Measurements from ENCODE around the gene KCTD3.

DNA sequence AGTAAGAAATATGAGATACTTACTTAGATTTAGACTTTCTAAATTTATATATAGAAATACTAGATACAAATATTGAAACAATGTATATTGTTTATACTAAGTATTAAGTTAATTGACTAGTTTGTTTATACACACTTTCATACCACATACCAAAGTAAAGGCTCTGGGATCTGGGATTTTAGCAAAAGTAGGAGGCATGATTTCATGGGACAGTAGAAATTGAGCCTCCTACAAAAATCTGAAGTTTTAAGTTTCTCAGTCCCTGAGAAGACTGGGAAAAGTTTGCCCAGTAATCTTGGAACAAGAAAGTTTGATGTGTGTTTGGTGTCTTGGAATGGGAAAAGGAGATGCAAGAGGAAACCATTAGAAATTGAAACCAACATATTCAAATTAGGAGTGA, 30.9 kb downstream of the KCTD3 start:
- TF ChIP-seq, protein P1, sequence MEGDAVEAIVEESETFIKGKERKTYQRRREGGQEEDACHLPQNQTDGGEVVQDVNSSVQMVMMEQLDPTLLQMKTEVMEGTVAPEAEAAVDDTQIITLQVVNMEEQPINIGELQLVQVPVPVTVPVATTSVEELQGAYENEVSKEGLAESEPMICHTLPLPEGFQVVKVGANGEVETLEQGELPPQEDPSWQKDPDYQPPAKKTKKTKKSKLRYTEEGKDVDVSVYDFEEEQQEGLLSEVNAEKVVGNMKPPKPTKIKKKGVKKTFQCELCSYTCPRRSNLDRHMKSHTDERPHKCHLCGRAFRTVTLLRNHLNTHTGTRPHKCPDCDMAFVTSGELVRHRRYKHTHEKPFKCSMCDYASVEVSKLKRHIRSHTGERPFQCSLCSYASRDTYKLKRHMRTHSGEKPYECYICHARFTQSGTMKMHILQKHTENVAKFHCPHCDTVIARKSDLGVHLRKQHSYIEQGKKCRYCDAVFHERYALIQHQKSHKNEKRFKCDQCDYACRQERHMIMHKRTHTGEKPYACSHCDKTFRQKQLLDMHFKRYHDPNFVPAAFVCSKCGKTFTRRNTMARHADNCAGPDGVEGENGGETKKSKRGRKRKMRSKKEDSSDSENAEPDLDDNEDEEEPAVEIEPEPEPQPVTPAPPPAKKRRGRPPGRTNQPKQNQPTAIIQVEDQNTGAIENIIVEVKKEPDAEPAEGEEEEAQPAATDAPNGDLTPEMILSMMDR (IDR thresholded peaks at IDR 0.05; ENCODE audit: extremely low read depth in 1 of 2, insufficient read depth in 1 of 2, low read depth in 1 of 2, low read length in 2 of 2) = no peak
- TF ChIP-seq POLR2A (IDR thresholded peaks at IDR 0.05; ENCODE audit: low read depth, low read length) (no peak), POLR2AphosphoS5 (IDR thresholded peaks at IDR 0.05; ENCODE audit: insufficient read depth, low read depth, low read length) (no peak), EZH2 (IDR thresholded peaks at IDR 0.05; ENCODE audit: borderline replicate concordance, low read depth, low read length, severe bottlenecking) (no peak), FOS (IDR thresholded peaks at IDR 0.05; ENCODE audit: borderline replicate concordance, insufficient read depth, low read length) (no peak), JUN (IDR thresholded peaks at IDR 0.05; ENCODE audit: borderline replicate concordance, insufficient read depth, insufficient read length, low read depth) (no peak), GATA2 (IDR thresholded peaks at IDR 0.05; ENCODE audit: insufficient read depth, insufficient read length, low read depth, low read length) (no peak), MYC (IDR thresholded peaks at IDR 0.05; ENCODE audit: low read depth, low read length) (no peak)
- TF ChIP-seq, protein P2, sequence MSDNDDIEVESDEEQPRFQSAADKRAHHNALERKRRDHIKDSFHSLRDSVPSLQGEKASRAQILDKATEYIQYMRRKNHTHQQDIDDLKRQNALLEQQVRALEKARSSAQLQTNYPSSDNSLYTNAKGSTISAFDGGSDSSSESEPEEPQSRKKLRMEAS (IDR thresholded peaks at IDR 0.05; ENCODE audit: insufficient read depth, insufficient read length) = no peak
